ENCODE data around the gene ZNF587B.

Gene ZNF587B

DNA sequence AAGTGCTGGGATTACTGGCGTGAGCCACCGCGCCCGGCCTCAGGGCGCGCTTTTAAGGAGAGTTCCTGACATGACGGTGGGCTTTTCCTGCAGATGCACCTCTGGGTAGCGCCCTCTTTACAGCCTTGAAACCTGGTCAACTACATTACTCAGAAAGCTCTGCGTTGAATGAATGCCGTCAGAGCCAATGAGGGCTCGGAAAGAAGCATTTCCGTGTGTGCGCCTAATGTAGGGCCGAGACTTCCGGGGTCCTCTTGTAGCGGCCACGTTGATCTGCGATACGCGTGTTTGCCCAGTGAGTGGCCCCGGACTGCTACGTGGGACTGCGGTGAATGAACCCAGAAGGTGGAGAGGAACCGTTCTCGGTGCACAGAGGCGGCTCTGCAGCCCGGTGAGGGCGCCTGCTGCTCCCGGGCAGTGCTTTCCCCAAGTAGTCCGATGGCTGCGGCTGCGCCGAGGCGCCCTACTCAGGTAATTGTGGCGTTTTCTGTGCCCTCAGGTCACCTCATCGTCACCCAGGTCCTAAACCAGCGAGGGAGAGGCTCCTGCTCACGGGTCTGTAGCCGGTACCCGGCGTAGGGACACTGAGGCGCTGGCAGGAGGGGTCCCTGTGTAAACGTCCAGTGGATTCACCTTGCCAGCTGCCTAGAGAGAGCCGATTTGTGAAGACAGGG is 10.5 kb upstream of the ZNF587B start:
- TF ChIP-seq SIN3A (IDR thresholded peaks at IDR 0.05; ENCODE audit: borderline replicate concordance, insufficient read depth, low read length) (peak; percentile 87; the same call in 1 of the 2 replicates), FOXP2 (optimal IDR thresholded peaks at IDR 0.05; ENCODE audit: borderline replicate concordance, extremely low read depth, extremely low read length, insufficient read depth) (no peak), TAF1 (IDR thresholded peaks at IDR 0.05; ENCODE audit: borderline replicate concordance, insufficient read depth, low read length) (peak; percentile 89; the same call in 1 of the 2 replicates), POLR2AphosphoS5 (IDR thresholded peaks at IDR 0.05; ENCODE audit: low read depth, low read length) (peak; percentile 88)
- TF ChIP-seq, protein P1, sequence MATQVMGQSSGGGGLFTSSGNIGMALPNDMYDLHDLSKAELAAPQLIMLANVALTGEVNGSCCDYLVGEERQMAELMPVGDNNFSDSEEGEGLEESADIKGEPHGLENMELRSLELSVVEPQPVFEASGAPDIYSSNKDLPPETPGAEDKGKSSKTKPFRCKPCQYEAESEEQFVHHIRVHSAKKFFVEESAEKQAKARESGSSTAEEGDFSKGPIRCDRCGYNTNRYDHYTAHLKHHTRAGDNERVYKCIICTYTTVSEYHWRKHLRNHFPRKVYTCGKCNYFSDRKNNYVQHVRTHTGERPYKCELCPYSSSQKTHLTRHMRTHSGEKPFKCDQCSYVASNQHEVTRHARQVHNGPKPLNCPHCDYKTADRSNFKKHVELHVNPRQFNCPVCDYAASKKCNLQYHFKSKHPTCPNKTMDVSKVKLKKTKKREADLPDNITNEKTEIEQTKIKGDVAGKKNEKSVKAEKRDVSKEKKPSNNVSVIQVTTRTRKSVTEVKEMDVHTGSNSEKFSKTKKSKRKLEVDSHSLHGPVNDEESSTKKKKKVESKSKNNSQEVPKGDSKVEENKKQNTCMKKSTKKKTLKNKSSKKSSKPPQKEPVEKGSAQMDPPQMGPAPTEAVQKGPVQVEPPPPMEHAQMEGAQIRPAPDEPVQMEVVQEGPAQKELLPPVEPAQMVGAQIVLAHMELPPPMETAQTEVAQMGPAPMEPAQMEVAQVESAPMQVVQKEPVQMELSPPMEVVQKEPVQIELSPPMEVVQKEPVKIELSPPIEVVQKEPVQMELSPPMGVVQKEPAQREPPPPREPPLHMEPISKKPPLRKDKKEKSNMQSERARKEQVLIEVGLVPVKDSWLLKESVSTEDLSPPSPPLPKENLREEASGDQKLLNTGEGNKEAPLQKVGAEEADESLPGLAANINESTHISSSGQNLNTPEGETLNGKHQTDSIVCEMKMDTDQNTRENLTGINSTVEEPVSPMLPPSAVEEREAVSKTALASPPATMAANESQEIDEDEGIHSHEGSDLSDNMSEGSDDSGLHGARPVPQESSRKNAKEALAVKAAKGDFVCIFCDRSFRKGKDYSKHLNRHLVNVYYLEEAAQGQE (IDR thresholded peaks at IDR 0.05; ENCODE audit: insufficient read depth in 1 of 2, low read depth in 2 of 2, low read length in 2 of 2) = no peak

DNA sequence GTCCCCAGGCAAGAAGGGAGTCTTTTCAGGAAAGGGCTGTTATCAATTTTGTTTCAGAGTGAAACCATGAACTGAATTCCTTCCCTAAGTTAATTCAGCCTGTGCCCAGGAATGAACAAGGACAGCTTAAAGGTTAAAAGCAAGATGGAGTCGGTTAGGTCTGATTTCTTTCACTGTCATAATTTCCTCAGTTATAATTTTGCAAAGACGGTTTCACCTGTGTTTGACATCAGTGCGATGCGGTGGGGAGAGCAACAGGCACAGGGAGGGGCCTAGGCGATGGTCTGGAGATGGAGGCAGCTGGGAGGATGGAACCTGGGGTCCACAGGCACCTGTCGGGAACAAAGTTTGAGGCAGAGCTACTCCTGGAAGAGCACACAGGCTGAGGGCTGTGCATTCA is 9.5 kb upstream of the ZNF587B start:
- TF ChIP-seq SIN3A (IDR thresholded peaks at IDR 0.05; ENCODE audit: borderline replicate concordance, insufficient read depth, low read length) (no peak), POLR2AphosphoS5 (IDR thresholded peaks at IDR 0.05; ENCODE audit: low read depth, low read length) (no peak), TAF1 (IDR thresholded peaks at IDR 0.05; ENCODE audit: borderline replicate concordance, insufficient read depth, low read length) (no peak), FOXP2 (optimal IDR thresholded peaks at IDR 0.05; ENCODE audit: borderline replicate concordance, extremely low read depth, extremely low read length, insufficient read depth) (no peak)
- TF ChIP-seq, protein P1 (IDR thresholded peaks at IDR 0.05; ENCODE audit: insufficient read depth in 1 of 2, low read depth in 2 of 2, low read length in 2 of 2) = no peak

DNA sequence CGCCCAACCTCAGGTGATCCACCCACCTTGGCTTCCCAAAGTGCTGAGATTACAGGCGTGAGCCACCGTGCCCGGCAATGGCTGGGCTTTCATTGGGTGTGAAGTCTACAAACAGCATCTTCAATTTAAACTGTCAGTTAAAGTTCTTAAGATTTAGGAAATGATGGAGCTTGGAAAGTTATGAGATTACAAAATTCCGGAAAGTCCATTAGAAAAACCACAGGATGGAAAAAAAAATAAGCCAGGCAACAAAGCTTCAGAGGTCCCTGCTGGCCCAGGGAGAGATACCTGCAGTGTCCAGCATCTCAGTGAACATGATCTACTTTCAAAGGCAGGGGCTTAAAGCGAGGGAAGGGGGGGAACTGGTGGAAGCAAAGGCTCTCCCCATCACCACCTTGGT is 4.6 kb upstream of the ZNF587B start:
- no peak for TF ChIP-seq POLR2AphosphoS5 (IDR thresholded peaks at IDR 0.05; ENCODE audit: low read depth, low read length)
- TF ChIP-seq TAF1 (IDR thresholded peaks at IDR 0.05; ENCODE audit: borderline replicate concordance, insufficient read depth, low read length) = no peak
- TF ChIP-seq FOXP2 (optimal IDR thresholded peaks at IDR 0.05; ENCODE audit: borderline replicate concordance, extremely low read depth, extremely low read length, insufficient read depth) = no peak
- TF ChIP-seq, protein P1 (IDR thresholded peaks at IDR 0.05; ENCODE audit: insufficient read depth in 1 of 2, low read depth in 2 of 2, low read length in 2 of 2) = no peak
- TF ChIP-seq SIN3A (IDR thresholded peaks at IDR 0.05; ENCODE audit: borderline replicate concordance, insufficient read depth, low read length) = no peak

DNA sequence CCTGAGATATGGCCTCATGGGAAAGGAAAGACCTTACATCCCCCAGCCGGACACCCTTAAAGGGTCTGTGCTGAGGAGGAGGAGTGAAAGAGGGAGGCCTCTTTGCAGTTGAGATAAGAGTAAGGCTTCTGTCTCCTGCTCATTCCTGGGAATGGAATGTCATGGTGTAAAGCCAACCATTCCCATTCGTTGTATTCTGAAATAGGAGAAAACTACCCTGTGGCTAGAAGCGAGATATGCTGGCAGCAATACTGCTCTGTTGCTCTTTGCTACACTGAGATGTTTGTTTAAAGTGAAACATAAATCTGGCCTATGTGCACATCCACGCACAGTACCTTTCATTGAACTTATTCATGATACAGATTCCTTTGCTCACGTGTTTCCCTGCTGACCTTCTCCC is 783 bp upstream of the ZNF587B start:
- no peak for TF ChIP-seq POLR2AphosphoS5 (IDR thresholded peaks at IDR 0.05; ENCODE audit: low read depth, low read length)
- no peak for TF ChIP-seq FOXP2 (optimal IDR thresholded peaks at IDR 0.05; ENCODE audit: borderline replicate concordance, extremely low read depth, extremely low read length, insufficient read depth)

DNA sequence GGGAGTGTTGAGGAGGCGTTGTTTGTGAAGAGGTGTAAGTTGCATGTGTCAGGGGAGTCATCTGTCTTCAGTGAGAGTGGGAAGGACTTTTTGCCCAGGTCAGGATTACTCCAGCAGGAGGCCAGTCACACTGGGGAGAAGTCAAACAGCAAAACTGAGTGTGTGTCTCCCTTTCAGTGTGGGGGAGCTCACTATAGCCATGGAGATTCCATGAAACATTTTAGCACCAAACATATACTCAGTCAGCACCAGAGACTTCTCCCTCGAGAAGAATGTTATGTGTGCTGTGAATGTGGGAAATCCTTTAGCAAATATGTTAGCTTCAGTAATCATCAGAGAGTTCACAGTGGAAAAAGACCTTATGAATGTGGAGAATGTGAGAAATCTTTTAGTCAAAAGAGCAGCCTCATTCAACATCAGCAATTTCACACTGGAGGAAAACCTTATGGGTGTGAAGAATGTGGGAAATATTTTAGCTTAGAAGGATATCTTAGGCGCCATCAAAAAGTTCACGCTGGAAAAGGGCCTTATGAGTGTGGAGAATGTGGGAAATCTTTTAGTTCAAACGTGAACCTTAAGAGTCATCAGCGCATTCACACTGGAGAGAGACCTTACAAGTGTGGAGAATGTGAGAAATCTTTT is 11.1 kb downstream of the ZNF587B start:
- TF ChIP-seq FOXP2 (optimal IDR thresholded peaks at IDR 0.05; ENCODE audit: borderline replicate concordance, extremely low read depth, extremely low read length, insufficient read depth) (no peak), SIN3A (IDR thresholded peaks at IDR 0.05; ENCODE audit: borderline replicate concordance, insufficient read depth, low read length) (no peak), TAF1 (IDR thresholded peaks at IDR 0.05; ENCODE audit: borderline replicate concordance, insufficient read depth, low read length) (no peak), POLR2AphosphoS5 (IDR thresholded peaks at IDR 0.05; ENCODE audit: low read depth, low read length) (no peak)
- TF ChIP-seq, protein P1 (IDR thresholded peaks at IDR 0.05; ENCODE audit: insufficient read depth in 1 of 2, low read depth in 2 of 2, low read length in 2 of 2) = no peak

Measured in PFSK-1 (cell line).